ENCODE results near the gene DHCR7.

Gene DHCR7

GRCh38 chr11:71477641-71478527 is 29.7 kb upstream of the DHCR7 start:
- DNase-seq = no peak

GRCh38 chr11:71476926-71477640 is 28.9 kb upstream of the DHCR7 start:
- no peak for DNase-seq

GRCh38 chr11:71476031-71476430 is 27.8 kb upstream of the DHCR7 start:
- no peak for DNase-seq

GRCh38 chr11:71474771-71475483 is 26.7 kb upstream of the DHCR7 start:
- no peak for DNase-seq

- no peak for DNase-seq
Measured at GRCh38 chr11:71474141-71474770, 26.1 kb upstream of the DHCR7 start.

- DNase-seq = no peak
Measured at GRCh38 chr11:71473793-71474080, 25.5 kb upstream of the DHCR7 start.

- no peak for DNase-seq
Measured at GRCh38 chr11:71472941-71473792, 25.0 kb upstream of the DHCR7 start.

GRCh38 chr11:71472357-71472885 is 24.2 kb upstream of the DHCR7 start:
- DNase-seq = no peak

- DNase-seq = no peak
Measured at GRCh38 chr11:71470946-71471345, 22.8 kb upstream of the DHCR7 start.

- DNase-seq = no peak
Measured at GRCh38 chr11:71467164-71467563, 19.0 kb upstream of the DHCR7 start.

- DNase-seq = no peak
Measured at GRCh38 chr11:71466358-71466757, 18.2 kb upstream of the DHCR7 start.

GRCh38 chr11:71465054-71465453 is 16.9 kb upstream of the DHCR7 start:
- DNase-seq = no peak

- no peak for DNase-seq
Measured at GRCh38 chr11:71463331-71464211, 15.4 kb upstream of the DHCR7 start.

- DNase-seq = no peak
Measured at GRCh38 chr11:71462726-71463125, 14.5 kb upstream of the DHCR7 start.

- DNase-seq = no peak
Measured at GRCh38 chr11:71461696-71462095, 13.5 kb upstream of the DHCR7 start.

- DNase-seq = no peak
Measured at GRCh38 chr11:71459767-71460320, 11.7 kb upstream of the DHCR7 start.

- no peak for DNase-seq
Measured at GRCh38 chr11:71459076-71459766, 11.0 kb upstream of the DHCR7 start.

GRCh38 chr11:71458146-71459070 is 10.2 kb upstream of the DHCR7 start:
- no peak for DNase-seq

GRCh38 chr11:71456831-71457230 is 8.6 kb upstream of the DHCR7 start:
- no peak for DNase-seq
